ENCODE results near the gene ACOT6.
A peak's percentile ranks its signal among the peaks of the same experiment; 100 is the strongest.
"Not testable (repeated sequence)": the region's sequence is repeated elsewhere in the genome, so short reads cannot be mapped to it uniquely, and the experiment has no call there.

The ACOT6 gene

GRCh38 chr14:73633116-73634010 is 21.0 kb downstream of the ACOT6 start:
- peak; percentile 54 for DNase-seq
- Mint-ChIP-seq H3K9me3 (no peaks in the 10 kb centered on the region), H3K36me3 (ENCODE audit: low read depth) (no peaks in the 10 kb centered on the region), H3K4me3 (peak overlapping the region; percentile 77), H3K4me1 (peaks cover 6% of the 10 kb centered on the region), H3K27ac (no peak overlapping the region), H3K27me3 (ENCODE audit: low read depth, poor library complexity) (peaks cover 50% of the 10 kb centered on the region)
- TF ChIP-seq, protein P1, sequence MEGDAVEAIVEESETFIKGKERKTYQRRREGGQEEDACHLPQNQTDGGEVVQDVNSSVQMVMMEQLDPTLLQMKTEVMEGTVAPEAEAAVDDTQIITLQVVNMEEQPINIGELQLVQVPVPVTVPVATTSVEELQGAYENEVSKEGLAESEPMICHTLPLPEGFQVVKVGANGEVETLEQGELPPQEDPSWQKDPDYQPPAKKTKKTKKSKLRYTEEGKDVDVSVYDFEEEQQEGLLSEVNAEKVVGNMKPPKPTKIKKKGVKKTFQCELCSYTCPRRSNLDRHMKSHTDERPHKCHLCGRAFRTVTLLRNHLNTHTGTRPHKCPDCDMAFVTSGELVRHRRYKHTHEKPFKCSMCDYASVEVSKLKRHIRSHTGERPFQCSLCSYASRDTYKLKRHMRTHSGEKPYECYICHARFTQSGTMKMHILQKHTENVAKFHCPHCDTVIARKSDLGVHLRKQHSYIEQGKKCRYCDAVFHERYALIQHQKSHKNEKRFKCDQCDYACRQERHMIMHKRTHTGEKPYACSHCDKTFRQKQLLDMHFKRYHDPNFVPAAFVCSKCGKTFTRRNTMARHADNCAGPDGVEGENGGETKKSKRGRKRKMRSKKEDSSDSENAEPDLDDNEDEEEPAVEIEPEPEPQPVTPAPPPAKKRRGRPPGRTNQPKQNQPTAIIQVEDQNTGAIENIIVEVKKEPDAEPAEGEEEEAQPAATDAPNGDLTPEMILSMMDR (IDR thresholded peaks at IDR 0.05), result peak; percentile 83

- peak overlapping the region; percentile 77 for H3K4me3 Mint-ChIP-seq
- peaks cover 59% of the 10 kb centered on the region for H3K27me3 Mint-ChIP-seq (ENCODE audit: low read depth, poor library complexity)
- H3K36me3 Mint-ChIP-seq (ENCODE audit: low read depth), result no peaks in the 10 kb centered on the region
- no peak overlapping the region for H3K27ac Mint-ChIP-seq
- peaks cover 6% of the 10 kb centered on the region for H3K4me1 Mint-ChIP-seq
- peak; percentile 56 for DNase-seq
- no peaks in the 10 kb centered on the region for H3K9me3 Mint-ChIP-seq
- TF ChIP-seq, protein P1 (IDR thresholded peaks at IDR 0.05), result no peak
These were observed 21.9 kb downstream of the ACOT6 start for GRCh38 chr14:73634011-73634833.

GRCh38 chr14:73636355-73636754 is 24.0 kb downstream of the ACOT6 start:
- H3K4me1 Mint-ChIP-seq; H3K27ac Mint-ChIP-seq; H3K9me3 Mint-ChIP-seq; H3K36me3 Mint-ChIP-seq (ENCODE audit: low read depth); DNase-seq; H3K4me3 Mint-ChIP-seq: not testable (repeated sequence)
- H3K27me3 Mint-ChIP-seq (ENCODE audit: low read depth, poor library complexity), result peaks cover 67% of the 10 kb centered on the region

DNA sequence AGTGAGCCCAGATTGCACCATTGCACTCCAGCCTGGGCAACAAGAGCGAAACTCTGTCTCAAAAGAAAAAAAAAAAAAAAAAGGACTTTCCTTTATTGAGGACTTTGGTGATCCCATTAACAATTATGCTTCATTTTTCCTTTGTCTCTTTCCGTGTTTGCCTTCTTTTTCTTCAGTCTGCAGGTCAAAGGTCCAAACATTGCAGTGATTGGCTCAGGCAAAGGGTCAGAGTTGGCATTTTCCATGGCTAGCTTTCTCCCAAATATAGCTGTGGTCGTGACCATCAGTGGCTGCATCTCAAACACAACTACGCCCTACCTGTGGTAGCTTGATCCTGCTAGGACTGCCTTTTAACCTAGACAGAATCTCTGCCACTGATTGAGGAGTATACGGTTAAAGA is 25.5 kb downstream of the ACOT6 start:
- no peak overlapping the region for H3K4me3 Mint-ChIP-seq
- TF ChIP-seq, protein P1 (IDR thresholded peaks at IDR 0.05), result no peak

DNA sequence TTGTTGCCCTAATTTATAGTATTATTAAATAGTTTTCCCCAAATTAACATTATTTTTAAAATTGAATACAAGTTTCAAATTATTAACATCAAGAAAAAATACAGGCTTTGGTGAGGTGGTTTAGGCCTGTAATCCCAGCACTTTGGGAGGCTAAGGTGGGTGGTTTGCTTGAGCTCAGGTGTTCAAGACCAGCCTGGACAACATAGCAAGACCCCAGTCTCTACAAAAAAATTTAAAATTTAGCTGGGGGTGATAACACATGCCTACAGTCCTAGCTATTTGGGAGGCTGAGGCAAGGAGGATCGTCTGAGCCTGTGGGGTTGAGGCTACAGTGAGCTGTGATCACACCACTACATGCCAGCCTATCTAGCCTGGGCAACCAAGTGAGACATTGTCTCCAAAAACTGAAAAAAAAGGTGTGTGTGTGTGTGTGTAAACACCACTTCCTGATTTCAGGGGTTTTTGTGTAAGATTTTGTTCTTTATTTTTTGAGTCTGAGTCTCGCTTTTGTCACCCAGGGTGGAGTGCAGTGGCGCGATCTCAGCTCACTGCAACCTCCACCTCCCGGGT is 28.6 kb downstream of the ACOT6 start:
- no peak for DNase-seq
- no peaks in the 10 kb centered on the region for H3K9me3 Mint-ChIP-seq
- no peaks in the 10 kb centered on the region for H3K36me3 Mint-ChIP-seq (ENCODE audit: low read depth)
- H3K4me1 Mint-ChIP-seq, result peaks cover 25% of the 10 kb centered on the region
- H3K27me3 Mint-ChIP-seq (ENCODE audit: low read depth, poor library complexity), result peaks cover 41% of the 10 kb centered on the region
- H3K27ac Mint-ChIP-seq, result no peak overlapping the region
- TF ChIP-seq, protein P1 (IDR thresholded peaks at IDR 0.05), result no peak
- H3K4me3 Mint-ChIP-seq, result no peak overlapping the region

More for the DNA sequence above, 25.5 kb downstream of the ACOT6 start:
- DNase-seq, result no peak
- peaks cover 67% of the 10 kb centered on the region for H3K27me3 Mint-ChIP-seq (ENCODE audit: low read depth, poor library complexity)
- H3K4me1 Mint-ChIP-seq, result peaks cover 6% of the 10 kb centered on the region
- no peak overlapping the region for H3K27ac Mint-ChIP-seq
- no peaks in the 10 kb centered on the region for H3K9me3 Mint-ChIP-seq
- H3K36me3 Mint-ChIP-seq (ENCODE audit: low read depth), result no peaks in the 10 kb centered on the region

Measured in nephron progenitor cell (in vitro differentiated cells).